Right lobe of liver (tissue), 6 donors: ENCODE measurements around the gene TK1. TPM values are rescaled to one million over a fixed set of nuclear protein-coding genes. Genes with fewer than 3 reads are reported as not detected.

ENCODE experiments used
- ATAC-seq, 4 donors: fragments of 200-7000 bp; cut with Tn5 transposase; one replicate each; pipeline ENCODE4 v1.9.1; 2020; ENCODE audit warnings: mild to moderate bottlenecking in 4 of 4, moderate library complexity in 4 of 4
- DNase-seq, 3 donors: peaks; one replicate each; pipeline ENCODE4 v3.0.0-alpha.2; 2020
- H3K27ac ChIP-seq, 3 donors: fragments of 200-600 bp; one replicate each; pipeline ENCODE4 v1.8.0; 2022
- H3K27me3 ChIP-seq, 2 donors: fragments of 200-600 bp; one replicate each; pipeline ENCODE4 v1.8.0; 2022
- H3K36me3 ChIP-seq, 4 donors: fragments of 200-600 bp; sonication (generic) in 1 of 4; one replicate each; pipeline versions ENCODE4 v1.5.1 to v1.8.0; 2017 to 2022; ENCODE audit warnings: control low read depth in 1 of 4
- H3K4me1 ChIP-seq, 4 donors: fragments of 200-600 bp; sonication (generic) in 1 of 4; one replicate each; pipeline versions ENCODE4 v1.5.1 to v1.8.0; 2017 to 2022; ENCODE audit warnings: control low read depth in 1 of 4
- H3K4me3 ChIP-seq, 3 donors: fragments of 200-600 bp; one replicate each; pipeline ENCODE4 v1.8.0; 2022
- H3K9me3 ChIP-seq, 4 donors: fragments of 200-600 bp; sonication (generic) in 1 of 4; one replicate each; pipeline versions ENCODE4 v1.5.1 to v1.8.0; 2017 to 2022; ENCODE audit warnings: control low read depth in 1 of 4
- POLR2A ChIP-seq: fragments of 450-650 bp; IDR thresholded peaks from one replicate; pipeline ENCODE4 v1.6.1; 2017; ENCODE audit warnings: antibody characterized with exemption, mild to moderate bottlenecking
- WGBS: methylation state at CpG from one replicate; pipeline ENCODE4 v1.1.6; 2018; ENCODE audit warnings: low coverage, low lambda C conversion rate; ENCODE audit not compliant: insufficient coverage; ENCODE audit errors: missing lambda C conversion rate; 5-methylcytosine and 5-hydroxymethylcytosine counted together
- intact Hi-C, 2 donors: fragments of 100-400 bp; cut with DNase I; formaldehyde crosslinking; loops; one replicate each; pipeline versions ENCODE4 v1.11.2 to v1.14.1; 2022
- total RNA-seq, 6 experiments: library from RNA; depleted of rRNA in 2 of 6; stranded (reverse); fragments of >200 nt in 2 of 6; fragmentation: NEBNext Ultra II Directional in 3 of 6; extraction: Animal tissue kit (Norgen Biotek cat#: 25700) in 3 of 6; gene quantifications; one replicate each; pipeline versions ENCODE4 v1.1.0 to v1.2.4, GENCODE V29; 2016 to 2023
- TF ChIP-seq, protein P1 (sequence below), 4 donors: fragments of 200-600 bp in 3 of 4; fragments of 450-650 bp in 1 of 4; IDR thresholded peaks; one replicate each; pipeline versions ENCODE4 v1.5.1 to v1.8.0; 2016 to 2022; ENCODE audit warnings: antibody characterized with exemption in 4 of 4, mild to moderate bottlenecking in 2 of 4
- donor health status: DM: no; HTN: yes; CAD: no.
- donor health status: DM: no; HTN: no; CAD: no.
- donor health status: DM: no; HTN: no; CAD: no.
- donor health status: DM: no; HTN: yes; CAD: no.
- donor health status: DM: no; HTN: yes; CAD: no.

Gene TK1
- total RNA-seq, 6 experiments from 2014 or later, result 2.1 to 8.3 (median 4.7) TPM

DNA sequence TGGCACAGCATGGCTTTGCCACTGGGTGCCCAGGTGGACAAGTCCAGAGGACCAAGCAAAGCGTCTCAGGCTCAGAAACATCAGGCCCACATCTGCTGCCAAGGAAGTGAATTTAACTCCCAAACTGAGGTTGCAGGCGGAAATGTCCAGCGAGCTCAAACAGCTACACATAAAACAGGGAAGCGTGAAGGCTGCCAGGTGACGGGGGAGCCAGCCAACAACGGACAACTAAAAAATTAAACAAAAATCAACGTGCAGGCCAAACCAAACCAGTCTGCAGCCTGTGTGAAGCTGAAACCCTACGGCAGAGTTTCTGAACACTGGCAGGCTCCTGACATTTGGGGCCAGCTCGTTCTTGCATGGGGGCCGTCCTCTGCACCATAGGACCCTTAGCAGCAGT, 2.5 kb downstream of the TK1 start:
- DNase-seq (peak in 1 of 3 donors; percentile 80), ATAC-seq (peak in 2 of 4 donors; percentile 0 to 1)
- no peaks in the 10 kb centered on the region for H3K36me3 ChIP-seq
- peak overlapping the region; percentile 24 to 71 (median 30) for H3K27ac ChIP-seq
- H3K9me3 ChIP-seq, result no peaks in the 10 kb centered on the region
- intact Hi-C loops, result no loop called here
- no peak overlapping the region for H3K4me3 ChIP-seq
- 63% methylated on average over 3 of the region's 10 CpGs for WGBS
- H3K27me3 ChIP-seq, result no peaks in the 10 kb centered on the region
- no peak for TF ChIP-seq POLR2A
- TF ChIP-seq, protein P1, sequence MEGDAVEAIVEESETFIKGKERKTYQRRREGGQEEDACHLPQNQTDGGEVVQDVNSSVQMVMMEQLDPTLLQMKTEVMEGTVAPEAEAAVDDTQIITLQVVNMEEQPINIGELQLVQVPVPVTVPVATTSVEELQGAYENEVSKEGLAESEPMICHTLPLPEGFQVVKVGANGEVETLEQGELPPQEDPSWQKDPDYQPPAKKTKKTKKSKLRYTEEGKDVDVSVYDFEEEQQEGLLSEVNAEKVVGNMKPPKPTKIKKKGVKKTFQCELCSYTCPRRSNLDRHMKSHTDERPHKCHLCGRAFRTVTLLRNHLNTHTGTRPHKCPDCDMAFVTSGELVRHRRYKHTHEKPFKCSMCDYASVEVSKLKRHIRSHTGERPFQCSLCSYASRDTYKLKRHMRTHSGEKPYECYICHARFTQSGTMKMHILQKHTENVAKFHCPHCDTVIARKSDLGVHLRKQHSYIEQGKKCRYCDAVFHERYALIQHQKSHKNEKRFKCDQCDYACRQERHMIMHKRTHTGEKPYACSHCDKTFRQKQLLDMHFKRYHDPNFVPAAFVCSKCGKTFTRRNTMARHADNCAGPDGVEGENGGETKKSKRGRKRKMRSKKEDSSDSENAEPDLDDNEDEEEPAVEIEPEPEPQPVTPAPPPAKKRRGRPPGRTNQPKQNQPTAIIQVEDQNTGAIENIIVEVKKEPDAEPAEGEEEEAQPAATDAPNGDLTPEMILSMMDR (IDR thresholded peaks at IDR 0.05), result no peak
- peaks cover 0 to 35% (median 15%) of the 10 kb centered on the region in 4 donors for H3K4me1 ChIP-seq

DNA sequence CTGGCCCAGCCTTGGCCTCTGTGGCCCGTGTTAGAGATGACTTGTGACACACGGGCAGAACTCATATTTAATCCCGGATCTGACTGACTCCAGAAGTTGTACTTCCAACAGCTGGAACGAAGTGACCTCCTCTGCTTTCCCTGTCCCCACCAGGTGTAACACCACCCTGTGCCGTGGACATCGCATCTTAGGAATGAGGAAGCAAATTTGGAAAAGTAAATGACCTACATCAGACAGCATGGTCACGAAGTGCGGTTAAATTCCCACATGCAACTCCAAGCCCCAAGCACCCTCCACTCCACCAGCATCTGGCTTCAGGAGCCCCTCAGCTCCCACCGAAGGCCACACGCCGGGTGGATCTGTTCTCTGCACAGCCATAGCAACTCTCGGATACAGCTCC, 2.9 kb downstream of the TK1 start:
- Histone ChIP-seq H3K27ac (peak overlapping the region in 2 of 3 donors; percentile 30 to 71), H3K4me3 (no peak overlapping the region), H3K4me1 (peaks cover 0 to 32% (median 15%) of the 10 kb centered on the region in 4 donors), H3K27me3 (no peaks in the 10 kb centered on the region), H3K9me3 (no peaks in the 10 kb centered on the region), H3K36me3 (no peaks in the 10 kb centered on the region)
- no peak for TF ChIP-seq POLR2A
- TF ChIP-seq, protein P1 (IDR thresholded peaks at IDR 0.05), result no peak
- DNase-seq (peak in 1 of 3 donors; percentile 42), ATAC-seq (no peak)
- 61% methylated on average over 8 of the region's 12 CpGs for WGBS
- intact Hi-C loops, result no loop called here

DNA sequence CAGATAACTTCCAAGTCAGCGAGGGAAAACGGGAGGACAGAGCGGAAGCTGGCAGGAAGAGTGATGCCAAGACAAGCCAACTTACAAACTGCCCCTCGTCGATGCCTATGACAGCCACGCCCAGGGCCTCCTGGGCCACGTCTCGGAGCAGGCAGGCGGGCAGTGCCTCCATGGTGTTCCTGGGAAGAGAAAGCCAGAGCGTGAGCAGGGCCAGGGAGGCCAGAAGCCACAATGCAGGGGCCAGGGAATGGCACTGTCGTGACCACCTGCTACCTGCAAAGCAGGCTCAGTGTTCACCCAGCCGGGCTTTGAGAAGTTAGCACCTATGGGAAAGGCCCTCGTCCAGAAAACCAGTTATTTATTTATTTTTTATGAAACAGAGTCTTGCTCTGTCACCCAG, 4.3 kb downstream of the TK1 start:
- no peak for TF ChIP-seq POLR2A
- TF ChIP-seq, protein P1 (IDR thresholded peaks at IDR 0.05), result no peak
- Histone ChIP-seq H3K36me3 (no peaks in the 10 kb centered on the region), H3K4me1 (peaks cover 0 to 30% (median 15%) of the 10 kb centered on the region in 4 donors), H3K27me3 (no peaks in the 10 kb centered on the region), H3K9me3 (no peaks in the 10 kb centered on the region), H3K4me3 (no peak overlapping the region), H3K27ac (no peak overlapping the region)
- intact Hi-C loops, result no loop called here
- DNase-seq, result peak in 1 of 3 donors; percentile 37
- WGBS, result 89% methylated on average over 6 of the region's 13 CpGs
- ATAC-seq, result no peak

DNA sequence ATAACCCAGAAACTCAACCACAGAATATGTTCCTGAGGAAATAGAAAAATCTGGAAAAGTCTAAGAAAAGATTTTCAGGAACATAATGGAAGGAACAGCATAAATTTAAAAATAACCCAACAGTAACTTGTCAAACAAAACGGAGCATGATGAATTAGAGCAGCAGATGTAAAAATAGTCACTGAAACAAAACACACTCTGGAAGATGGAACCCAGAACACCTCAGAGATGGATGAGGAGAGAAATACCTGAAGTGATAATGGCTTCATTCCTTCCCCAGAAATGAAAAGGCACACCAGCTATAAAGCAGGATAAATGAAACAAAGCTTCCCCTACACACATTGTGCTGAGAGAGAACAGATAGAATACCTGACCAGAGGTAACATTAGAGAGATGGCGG, 6.3 kb downstream of the TK1 start:
- 67% methylated on average over 2 of the region's 2 CpGs for WGBS
- intact Hi-C loops, result no loop called here
- Histone ChIP-seq H3K4me1 (peaks cover 0 to 36% (median 19%) of the 10 kb centered on the region in 4 donors), H3K9me3 (no peaks in the 10 kb centered on the region), H3K27ac (peak overlapping the region in 2 of 3 donors; percentile 35 to 79), H3K36me3 (no peaks in the 10 kb centered on the region), H3K4me3 (no peak overlapping the region), H3K27me3 (no peaks in the 10 kb centered on the region)
- DNase-seq, result no peak
- TF ChIP-seq, protein P1 (IDR thresholded peaks at IDR 0.05), result no peak
- no peak for TF ChIP-seq POLR2A
- ATAC-seq, result no peak

DNA sequence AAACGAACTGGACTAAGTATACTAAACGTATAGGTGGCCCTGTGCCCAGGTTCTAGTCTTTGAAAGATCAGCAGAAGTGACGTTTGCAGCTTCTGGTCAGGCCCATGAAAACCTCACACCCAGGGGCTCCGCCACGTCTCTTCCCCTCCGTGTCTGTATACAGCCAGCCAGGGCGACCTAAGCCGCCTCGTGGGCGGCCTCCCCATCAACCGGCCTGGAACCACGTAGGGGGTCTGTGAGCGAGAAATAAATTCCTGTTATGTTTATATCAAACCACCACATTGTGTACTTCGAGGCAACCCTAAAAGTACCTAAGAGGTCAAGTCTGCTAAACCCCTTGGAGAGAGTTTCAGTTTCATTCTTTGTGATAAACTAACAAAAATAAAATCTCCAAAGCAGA, 6.8 kb downstream of the TK1 start:
- no peak for DNase-seq
- H3K9me3 ChIP-seq, result no peaks in the 10 kb centered on the region
- TF ChIP-seq, protein P1 (IDR thresholded peaks at IDR 0.05), result no peak
- no peak for TF ChIP-seq POLR2A
- intact Hi-C loops, result no loop called here
- peaks cover 0 to 36% (median 20%) of the 10 kb centered on the region in 4 donors for H3K4me1 ChIP-seq
- 40% methylated on average over 8 of the region's 14 CpGs for WGBS
- no peak overlapping the region for H3K4me3 ChIP-seq
- peak overlapping the region; percentile 6 to 79 (median 35) for H3K27ac ChIP-seq
- no peaks in the 10 kb centered on the region for H3K36me3 ChIP-seq
- no peaks in the 10 kb centered on the region for H3K27me3 ChIP-seq
- ATAC-seq, result no peak
